Measurements from ENCODE around the gene MYDGF.

GRCh38 chr19:4693471-4694121 lies 23.5 kb upstream of the MYDGF start:
- TF ChIP-seq POLR2AphosphoS5 (IDR thresholded peaks at IDR 0.05; ENCODE audit: low read depth, low read length) (no peak), POLR2A (IDR thresholded peaks at IDR 0.05; ENCODE audit: low read depth, low read length) (no peak)
